WTC11 (cell line): Measurements from ENCODE around the gene DNAH9. TPM values are rescaled to one million over a fixed set of nuclear protein-coding genes. Genes with fewer than 3 reads are reported as not detected.

Experiments
- ATAC-seq: fragments of 200-7000 bp; cut with Tn5 transposase; 2 replicates; pipeline ENCODE4 v1.10.0; 2021; ENCODE audit warnings: mild to moderate bottlenecking, moderate library complexity
- CTCF ChIA-PET: fragments of 300-600 bp; sonication (Branson Sonifier 250); formaldehyde crosslinking; loops from one replicate; lab custom pipeline; 2021; ENCODE audit warnings: antibody characterized with exemption; lab: Charles Lee
- POLR2A ChIA-PET: fragments of 350-600 bp; sonication (Branson Sonifier 250); formaldehyde crosslinking; loops from one replicate; lab custom pipeline; 2021; ENCODE audit warnings: antibody characterized with exemption; lab: Charles Lee
- DNase-seq: peaks from one replicate; pipeline ENCODE4 v3.0.0; 2021; ENCODE audit warnings: low spot score
- H3K27ac Mint-ChIP-seq: 2 replicates; pipeline ENCODE4 v1.8.0; 2021; ENCODE audit warnings: mixed read lengths
- H3K27me3 Mint-ChIP-seq: 2 replicates; pipeline ENCODE4 v1.8.0; 2021; ENCODE audit warnings: low read depth, mild to moderate bottlenecking, moderate library complexity, mixed read lengths
- H3K36me3 Mint-ChIP-seq: 2 replicates; pipeline ENCODE4 v1.8.0; 2021; ENCODE audit warnings: mixed read lengths
- H3K4me1 Mint-ChIP-seq: 2 replicates; pipeline ENCODE4 v1.8.0; 2022; ENCODE audit warnings: mixed read lengths
- H3K4me3 Mint-ChIP-seq: 2 replicates; pipeline ENCODE4 v1.8.0; 2021; ENCODE audit warnings: mild to moderate bottlenecking, moderate library complexity, mixed read lengths
- H3K9me3 Mint-ChIP-seq: 2 replicates; pipeline ENCODE4 v1.8.0; 2021; ENCODE audit warnings: mixed read lengths
- ATF1 ChIP-seq: sonication (generic); formaldehyde crosslinking; IDR thresholded peaks from 2 replicates; pipeline ENCODE4 v1.8.1; 2023; ENCODE audit warnings: mild to moderate bottlenecking, moderate library complexity, missing genetic modification reagents
- CBFB ChIP-seq: sonication (generic); formaldehyde crosslinking; IDR thresholded peaks from 2 replicates; pipeline ENCODE4 v1.8.1; 2022; ENCODE audit warnings: mild to moderate bottlenecking, low read depth, missing genetic modification reagents
- ELF4 ChIP-seq: sonication (generic); formaldehyde crosslinking; IDR thresholded peaks from 2 replicates; pipeline ENCODE4 v1.8.1; 2022; ENCODE audit warnings: low read depth, mild to moderate bottlenecking, moderate library complexity, missing genetic modification reagents
- JUN ChIP-seq: sonication (generic); formaldehyde crosslinking; IDR thresholded peaks from 2 replicates; pipeline ENCODE4 v1.8.0; 2023; ENCODE audit warnings: mild to moderate bottlenecking, missing genetic modification reagents
- MXD4 ChIP-seq: fragments of 250-450 bp; sonication (Bioruptor Pico); IDR thresholded peaks from 2 replicates; pipeline ENCODE4 v1.8.0; 2021; ENCODE audit warnings: mild to moderate bottlenecking, moderate library complexity, borderline replicate concordance
- NFATC4 ChIP-seq: fragments of 250-450 bp; sonication (Bioruptor Pico); IDR thresholded peaks from 2 replicates; pipeline ENCODE4 v1.9.0; 2021; ENCODE audit warnings: mild to moderate bottlenecking
- NR2C2 ChIP-seq: sonication (generic); formaldehyde crosslinking; IDR thresholded peaks from 2 replicates; pipeline ENCODE4 v1.8.0; 2022; ENCODE audit warnings: mild to moderate bottlenecking, missing genetic modification reagents
- RELA ChIP-seq: sonication (generic); formaldehyde crosslinking; IDR thresholded peaks from 2 replicates; pipeline ENCODE4 v1.8.1; 2022; ENCODE audit warnings: missing genetic modification reagents, mild to moderate bottlenecking, borderline replicate concordance
- SOX15 ChIP-seq: fragments of 250-450 bp; sonication (Bioruptor Pico); IDR thresholded peaks from 2 replicates; pipeline ENCODE4 v1.9.0; 2021; ENCODE audit warnings: mild to moderate bottlenecking
- TEAD1 ChIP-seq: sonication (generic); formaldehyde crosslinking; IDR thresholded peaks from 2 replicates; pipeline ENCODE4 v1.8.0; 2022; ENCODE audit warnings: mild to moderate bottlenecking, missing genetic modification reagents
- TEAD4 ChIP-seq: sonication (generic); formaldehyde crosslinking; IDR thresholded peaks from 2 replicates; pipeline ENCODE4 v1.8.0; 2022; ENCODE audit warnings: mild to moderate bottlenecking, missing genetic modification reagents
- ZNF121 ChIP-seq: sonication (generic); formaldehyde crosslinking; IDR thresholded peaks from 2 replicates; pipeline ENCODE4 v1.8.0; 2023; ENCODE audit warnings: missing genetic modification reagents
- ZNF138 ChIP-seq: sonication (generic); formaldehyde crosslinking; conservative IDR thresholded peaks from 2 replicates; pipeline ENCODE4 v1.8.1; 2022; ENCODE audit warnings: mild to moderate bottlenecking, moderate library complexity, missing genetic modification reagents
- ZNF232 ChIP-seq: sonication (generic); formaldehyde crosslinking; IDR thresholded peaks from 2 replicates; pipeline ENCODE4 v1.8.0; 2022; ENCODE audit warnings: mild to moderate bottlenecking, missing genetic modification reagents
- ZNF396 ChIP-seq: fragments of 250-450 bp; sonication (Bioruptor Pico); IDR thresholded peaks from 2 replicates; pipeline ENCODE4 v1.8.0; 2021; ENCODE audit warnings: mild to moderate bottlenecking, moderate library complexity, borderline replicate concordance
- ZNF416 ChIP-seq: fragments of 250-450 bp; sonication (Bioruptor Pico); IDR thresholded peaks from 2 replicates; pipeline ENCODE4 v1.9.0; 2021; ENCODE audit warnings: mild to moderate bottlenecking, inconsistent platforms
- total RNA-seq: library from RNA; stranded (reverse); gene quantifications from 3 replicates; pipeline ENCODE4 v1.2.3, GENCODE V29; 2021
- TF ChIP-seq, protein P1 (sequence below): sonication (generic); formaldehyde crosslinking; IDR thresholded peaks from 2 replicates; pipeline ENCODE4 v1.8.0; 2023; ENCODE audit warnings: missing genetic modification reagents
- TF ChIP-seq, protein P2 (sequence below): fragments of 250-450 bp; sonication (Bioruptor Pico); IDR thresholded peaks from 2 replicates; pipeline ENCODE4 v1.9.0; 2021; ENCODE audit warnings: mild to moderate bottlenecking, borderline replicate concordance
- TF ChIP-seq, protein P3 (sequence below): sonication (generic); formaldehyde crosslinking; IDR thresholded peaks from 2 replicates; pipeline ENCODE4 v1.8.1; 2022; ENCODE audit warnings: low read depth, mild to moderate bottlenecking, moderate library complexity, missing genetic modification reagents, borderline replicate concordance
- TF ChIP-seq, protein P4 (sequence below): sonication (generic); formaldehyde crosslinking; IDR thresholded peaks from 2 replicates; pipeline ENCODE4 v1.8.0; 2022; ENCODE audit warnings: mild to moderate bottlenecking, missing genetic modification reagents
- TF ChIP-seq, protein P5 (sequence below): sonication (generic); formaldehyde crosslinking; IDR thresholded peaks from 2 replicates; pipeline ENCODE4 v1.8.1; 2022; ENCODE audit warnings: mild to moderate bottlenecking, moderate library complexity, missing genetic modification reagents

Gene DNAH9
- total RNA-seq, 1 experiment from 2014 or later = 0.31 TPM

DNA sequence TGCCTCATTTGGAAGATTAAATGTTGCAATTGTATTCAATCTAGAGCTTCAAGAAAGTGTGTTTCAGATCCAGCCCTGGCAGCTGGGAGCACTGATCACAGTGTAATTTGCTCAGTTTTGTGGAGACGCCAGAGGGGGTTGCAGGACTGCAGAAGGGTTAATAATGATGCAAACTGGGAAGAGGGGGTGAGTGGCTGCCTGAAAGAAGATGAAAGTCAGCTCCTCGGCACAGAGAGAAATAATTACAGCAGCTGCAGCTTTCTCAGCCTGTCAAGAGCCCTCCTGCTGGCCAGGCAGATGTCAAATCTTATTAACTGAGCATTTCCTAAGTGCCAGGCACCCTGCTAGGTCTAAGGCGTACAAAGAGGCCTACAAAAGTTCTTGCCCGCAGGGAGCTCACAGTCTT is 301.3 kb downstream of the DNAH9 start (continued):
- TF ChIP-seq TEAD4 (CRISPR knock-in tag) (no peak), RELA (CRISPR knock-in tag) (no peak), ZNF396 (CRISPR knock-in tag) (no peak), ELF4 (CRISPR knock-in tag) (no peak)
- TF ChIP-seq, protein P1, sequence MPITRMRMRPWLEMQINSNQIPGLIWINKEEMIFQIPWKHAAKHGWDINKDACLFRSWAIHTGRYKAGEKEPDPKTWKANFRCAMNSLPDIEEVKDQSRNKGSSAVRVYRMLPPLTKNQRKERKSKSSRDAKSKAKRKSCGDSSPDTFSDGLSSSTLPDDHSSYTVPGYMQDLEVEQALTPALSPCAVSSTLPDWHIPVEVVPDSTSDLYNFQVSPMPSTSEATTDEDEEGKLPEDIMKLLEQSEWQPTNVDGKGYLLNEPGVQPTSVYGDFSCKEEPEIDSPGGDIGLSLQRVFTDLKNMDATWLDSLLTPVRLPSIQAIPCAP = no peak
- TF ChIP-seq, protein P2, sequence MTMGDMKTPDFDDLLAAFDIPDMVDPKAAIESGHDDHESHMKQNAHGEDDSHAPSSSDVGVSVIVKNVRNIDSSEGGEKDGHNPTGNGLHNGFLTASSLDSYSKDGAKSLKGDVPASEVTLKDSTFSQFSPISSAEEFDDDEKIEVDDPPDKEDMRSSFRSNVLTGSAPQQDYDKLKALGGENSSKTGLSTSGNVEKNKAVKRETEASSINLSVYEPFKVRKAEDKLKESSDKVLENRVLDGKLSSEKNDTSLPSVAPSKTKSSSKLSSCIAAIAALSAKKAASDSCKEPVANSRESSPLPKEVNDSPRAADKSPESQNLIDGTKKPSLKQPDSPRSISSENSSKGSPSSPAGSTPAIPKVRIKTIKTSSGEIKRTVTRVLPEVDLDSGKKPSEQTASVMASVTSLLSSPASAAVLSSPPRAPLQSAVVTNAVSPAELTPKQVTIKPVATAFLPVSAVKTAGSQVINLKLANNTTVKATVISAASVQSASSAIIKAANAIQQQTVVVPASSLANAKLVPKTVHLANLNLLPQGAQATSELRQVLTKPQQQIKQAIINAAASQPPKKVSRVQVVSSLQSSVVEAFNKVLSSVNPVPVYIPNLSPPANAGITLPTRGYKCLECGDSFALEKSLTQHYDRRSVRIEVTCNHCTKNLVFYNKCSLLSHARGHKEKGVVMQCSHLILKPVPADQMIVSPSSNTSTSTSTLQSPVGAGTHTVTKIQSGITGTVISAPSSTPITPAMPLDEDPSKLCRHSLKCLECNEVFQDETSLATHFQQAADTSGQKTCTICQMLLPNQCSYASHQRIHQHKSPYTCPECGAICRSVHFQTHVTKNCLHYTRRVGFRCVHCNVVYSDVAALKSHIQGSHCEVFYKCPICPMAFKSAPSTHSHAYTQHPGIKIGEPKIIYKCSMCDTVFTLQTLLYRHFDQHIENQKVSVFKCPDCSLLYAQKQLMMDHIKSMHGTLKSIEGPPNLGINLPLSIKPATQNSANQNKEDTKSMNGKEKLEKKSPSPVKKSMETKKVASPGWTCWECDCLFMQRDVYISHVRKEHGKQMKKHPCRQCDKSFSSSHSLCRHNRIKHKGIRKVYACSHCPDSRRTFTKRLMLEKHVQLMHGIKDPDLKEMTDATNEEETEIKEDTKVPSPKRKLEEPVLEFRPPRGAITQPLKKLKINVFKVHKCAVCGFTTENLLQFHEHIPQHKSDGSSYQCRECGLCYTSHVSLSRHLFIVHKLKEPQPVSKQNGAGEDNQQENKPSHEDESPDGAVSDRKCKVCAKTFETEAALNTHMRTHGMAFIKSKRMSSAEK = no peak
- TF ChIP-seq, protein P3, sequence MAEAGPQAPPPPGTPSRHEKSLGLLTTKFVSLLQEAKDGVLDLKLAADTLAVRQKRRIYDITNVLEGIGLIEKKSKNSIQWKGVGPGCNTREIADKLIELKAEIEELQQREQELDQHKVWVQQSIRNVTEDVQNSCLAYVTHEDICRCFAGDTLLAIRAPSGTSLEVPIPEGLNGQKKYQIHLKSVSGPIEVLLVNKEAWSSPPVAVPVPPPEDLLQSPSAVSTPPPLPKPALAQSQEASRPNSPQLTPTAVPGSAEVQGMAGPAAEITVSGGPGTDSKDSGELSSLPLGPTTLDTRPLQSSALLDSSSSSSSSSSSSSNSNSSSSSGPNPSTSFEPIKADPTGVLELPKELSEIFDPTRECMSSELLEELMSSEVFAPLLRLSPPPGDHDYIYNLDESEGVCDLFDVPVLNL = no peak

DNA sequence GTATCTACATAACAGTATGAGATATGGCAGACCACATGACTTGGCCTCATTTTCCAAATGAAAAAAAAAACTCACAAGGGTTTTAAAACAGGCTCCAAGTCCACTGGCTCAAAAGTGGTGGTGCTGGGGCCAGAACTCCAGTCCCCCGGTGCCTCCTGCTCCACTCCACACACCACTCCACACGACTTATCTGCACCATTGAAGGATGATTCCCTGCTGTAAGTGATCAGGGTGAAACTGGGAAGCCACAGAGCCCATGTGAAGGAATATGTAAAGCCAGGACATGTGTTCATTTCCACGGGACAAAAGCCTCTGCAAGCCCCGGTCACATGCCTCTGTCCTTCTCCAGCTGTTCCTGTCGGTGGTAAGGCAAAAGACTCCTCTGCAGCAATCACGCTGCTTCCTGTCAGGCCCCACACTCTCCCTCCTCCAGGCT is 301.8 kb downstream of the DNAH9 start:
- Mint-ChIP-seq H3K36me3 (peaks cover 3% of the 10 kb centered on the region), H3K4me1 (peaks cover 13% of the 10 kb centered on the region), H3K4me3 (no peak overlapping the region), H3K27ac (no peak overlapping the region), H3K9me3 (peaks cover 40% of the 10 kb centered on the region), H3K27me3 (no peaks in the 10 kb centered on the region; the same call in 1 of the 2 replicates)
- ATAC-seq = no peak
- no peak for DNase-seq
- ChIA-PET POLR2A (interaction anchor here (0.6 to 0.7 kb wide), 2 partner anchors 20 to 627 kb away, joined by 5 to 7 read pairs; no protein-coding TSS in a partner anchor), CTCF (interaction anchor here (0.6 to 1.3 kb wide), 5 partner anchors 28 to 272 kb away, joined by 3 to 5 read pairs (median 4); no protein-coding TSS in a partner anchor)
- TF ChIP-seq, protein P1 = no peak
- TF ChIP-seq CBFB (CRISPR knock-in tag) = no peak
- no peak for TF ChIP-seq TEAD1
- TF ChIP-seq SOX15 (CRISPR knock-in tag) = no peak
- TF ChIP-seq ZNF416 (CRISPR knock-in tag) = no peak
- no peak for TF ChIP-seq ATF1 (CRISPR knock-in tag)
- TF ChIP-seq, protein P2 = no peak
- TF ChIP-seq, protein P4, sequence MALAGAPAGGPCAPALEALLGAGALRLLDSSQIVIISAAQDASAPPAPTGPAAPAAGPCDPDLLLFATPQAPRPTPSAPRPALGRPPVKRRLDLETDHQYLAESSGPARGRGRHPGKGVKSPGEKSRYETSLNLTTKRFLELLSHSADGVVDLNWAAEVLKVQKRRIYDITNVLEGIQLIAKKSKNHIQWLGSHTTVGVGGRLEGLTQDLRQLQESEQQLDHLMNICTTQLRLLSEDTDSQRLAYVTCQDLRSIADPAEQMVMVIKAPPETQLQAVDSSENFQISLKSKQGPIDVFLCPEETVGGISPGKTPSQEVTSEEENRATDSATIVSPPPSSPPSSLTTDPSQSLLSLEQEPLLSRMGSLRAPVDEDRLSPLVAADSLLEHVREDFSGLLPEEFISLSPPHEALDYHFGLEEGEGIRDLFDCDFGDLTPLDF = no peak
- no peak for TF ChIP-seq MXD4
- no peak for TF ChIP-seq ZNF232 (CRISPR knock-in tag)
- TF ChIP-seq JUN (CRISPR knock-in tag) = no peak
- TF ChIP-seq TEAD4 (CRISPR knock-in tag) = no peak
- TF ChIP-seq, protein P5, sequence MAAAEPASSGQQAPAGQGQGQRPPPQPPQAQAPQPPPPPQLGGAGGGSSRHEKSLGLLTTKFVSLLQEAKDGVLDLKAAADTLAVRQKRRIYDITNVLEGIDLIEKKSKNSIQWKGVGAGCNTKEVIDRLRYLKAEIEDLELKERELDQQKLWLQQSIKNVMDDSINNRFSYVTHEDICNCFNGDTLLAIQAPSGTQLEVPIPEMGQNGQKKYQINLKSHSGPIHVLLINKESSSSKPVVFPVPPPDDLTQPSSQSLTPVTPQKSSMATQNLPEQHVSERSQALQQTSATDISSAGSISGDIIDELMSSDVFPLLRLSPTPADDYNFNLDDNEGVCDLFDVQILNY = no peak
- no peak for TF ChIP-seq ZNF138 (CRISPR knock-in tag)
- TF ChIP-seq ZNF121 (CRISPR knock-in tag) = no peak
- TF ChIP-seq NFATC4 (CRISPR knock-in tag) = no peak
- no peak for TF ChIP-seq NR2C2 (CRISPR knock-in tag)
